Neural cell (in vitro differentiated cells): ENCODE data around the gene OSBPL9.
"Not testable (repeated sequence)": the region's sequence is repeated elsewhere in the genome, so short reads cannot be mapped to it uniquely, and the experiment has no call there.

Source experiments
- CTCF ChIP-seq: fragments of 450-650 bp; IDR thresholded peaks from 2 replicates; pipeline ENCODE4 v1.5.1; 2014; ENCODE audit warnings: antibody characterized with exemption, mild to moderate bottlenecking, moderate library complexity; ENCODE audit not compliant: poor library complexity, severe bottlenecking
- EP300 ChIP-seq: fragments of 450-650 bp; conservative IDR thresholded peaks from 2 replicates; pipeline ENCODE4 v1.6.1; 2014; ENCODE audit warnings: antibody characterized with exemption, mild to moderate bottlenecking, moderate library complexity; ENCODE audit not compliant: poor library complexity, severe bottlenecking
- EZH2 ChIP-seq: fragments of 200-600, 300-800 bp; shearing (Covaris generic), sonication (generic); IDR thresholded peaks from 2 replicates; pipeline ENCODE4 v1.6.1; 2014; ENCODE audit warnings: antibody characterized with exemption, low read length, borderline replicate concordance, mild to moderate bottlenecking; ENCODE audit not compliant: insufficient read depth, poor library complexity, severe bottlenecking
- MXI1 ChIP-seq: fragments of 450-650 bp; conservative IDR thresholded peaks from 2 replicates; pipeline ENCODE4 v1.6.1; 2014; ENCODE audit warnings: antibody characterized with exemption, mild to moderate bottlenecking; ENCODE audit not compliant: poor library complexity, severe bottlenecking
- POLR2AphosphoS5 ChIP-seq: IDR thresholded peaks from 2 replicates; pipeline ENCODE4 v1.6.1; 2012
- RAD21 ChIP-seq: fragments of 450-650 bp; conservative IDR thresholded peaks from 2 replicates; pipeline ENCODE4 v1.6.1; 2014; ENCODE audit warnings: antibody characterized with exemption, mild to moderate bottlenecking, moderate library complexity
- REST ChIP-seq: IDR thresholded peaks from 2 replicates; pipeline ENCODE4 v1.6.1; 2012; ENCODE audit warnings: borderline replicate concordance
- TAF1 ChIP-seq: IDR thresholded peaks from 2 replicates; pipeline ENCODE4 v1.6.1; 2012; ENCODE audit warnings: low read depth

- TF ChIP-seq CTCF, RAD21, MXI1, POLR2AphosphoS5, EZH2, EP300, TAF1, REST: not testable (repeated sequence)
These were observed 29.7 kb downstream of the OSBPL9 start for GRCh38 chr1:51646592-51646991.
